Measurements from ENCODE around the gene SOWAHA.

Gene SOWAHA

GRCh38 chr5:132814503-132815294, 1.6 kb downstream of the SOWAHA start:
- no peak for TF ChIP-seq CTCF (IDR thresholded peaks at IDR 0.05; ENCODE audit: control insufficient read depth, insufficient read depth, low read depth, low read length, missing control alignments)
- no peak overlapping the region for H3K4me3 ChIP-seq (ENCODE audit: control insufficient read depth, low read depth, low read length)
- DNase-seq (ENCODE audit: low read depth): no peak

- H3K4me3 ChIP-seq (ENCODE audit: control insufficient read depth, low read depth, low read length): no peak overlapping the region
- TF ChIP-seq CTCF (IDR thresholded peaks at IDR 0.05; ENCODE audit: control insufficient read depth, insufficient read depth, low read depth, low read length, missing control alignments): no peak
- no peak for DNase-seq (ENCODE audit: low read depth)
Observed at GRCh38 chr5:132815454-132815853, 2.4 kb downstream of the SOWAHA start.

DNA sequence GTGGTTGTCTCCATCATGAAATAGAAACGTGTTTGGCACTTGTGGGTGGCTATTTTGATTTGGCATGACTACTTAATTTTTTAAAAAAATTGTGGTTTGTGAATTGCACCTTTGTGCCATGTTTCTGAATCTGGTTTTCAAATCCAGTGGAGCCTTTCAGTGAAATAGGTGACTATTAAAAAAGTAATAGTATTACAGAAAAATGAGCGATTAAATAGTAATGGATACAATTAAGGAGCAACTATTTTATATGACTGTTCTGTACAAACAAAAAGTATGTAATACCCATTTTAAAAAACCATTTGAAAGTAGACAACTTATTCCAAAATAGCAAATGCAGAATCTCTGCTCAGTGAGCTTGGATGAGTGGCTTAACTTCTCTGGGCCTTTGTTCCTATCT, 3.0 kb downstream of the SOWAHA start:
- H3K4me3 ChIP-seq (ENCODE audit: control insufficient read depth, low read depth, low read length): no peak overlapping the region
- DNase-seq (ENCODE audit: low read depth): no peak
- TF ChIP-seq CTCF (IDR thresholded peaks at IDR 0.05; ENCODE audit: control insufficient read depth, insufficient read depth, low read depth, low read length, missing control alignments): no peak

DNA sequence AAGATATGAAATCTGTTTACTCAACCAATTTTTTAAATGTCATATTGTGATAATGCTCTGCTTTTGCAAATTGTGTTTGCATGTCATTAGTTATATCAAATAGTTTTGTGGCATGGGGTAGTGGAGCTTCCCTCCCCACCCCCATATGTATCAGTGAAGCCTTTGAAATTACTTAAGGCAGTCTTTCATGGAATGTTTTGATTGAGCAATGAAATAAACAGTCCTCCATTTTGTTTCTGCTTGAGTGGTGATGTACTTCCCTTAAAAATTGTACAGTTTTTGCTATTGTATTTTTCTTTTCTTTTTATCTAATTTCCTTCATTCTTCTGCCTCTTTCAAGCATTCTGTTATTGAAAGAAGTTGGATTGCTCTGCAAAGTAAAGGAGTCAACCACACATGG, 3.5 kb downstream of the SOWAHA start:
- H3K4me3 ChIP-seq (ENCODE audit: control insufficient read depth, low read depth, low read length): no peak overlapping the region
- DNase-seq (ENCODE audit: low read depth): no peak
- no peak for TF ChIP-seq CTCF (IDR thresholded peaks at IDR 0.05; ENCODE audit: control insufficient read depth, insufficient read depth, low read depth, low read length, missing control alignments)

DNA sequence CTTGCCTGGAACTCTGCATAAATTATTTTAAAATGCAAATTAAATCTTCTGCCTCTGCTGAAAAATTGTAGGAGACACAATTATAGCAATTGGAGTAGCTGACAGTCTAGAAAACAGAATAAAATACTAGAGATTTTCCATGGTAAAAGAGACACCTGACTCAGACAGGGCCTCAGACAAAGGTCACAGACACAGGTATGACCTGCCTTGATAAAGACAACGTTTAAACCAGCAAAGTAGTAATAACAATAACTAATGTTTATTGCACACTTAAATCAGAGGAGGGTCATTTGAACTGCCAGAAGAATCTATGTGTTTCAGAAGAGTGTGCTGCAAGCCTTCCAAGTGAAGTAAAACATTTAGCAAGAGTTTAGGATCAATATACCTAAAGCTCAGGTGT, 3.9 kb downstream of the SOWAHA start:
- no peak overlapping the region for H3K4me3 ChIP-seq (ENCODE audit: control insufficient read depth, low read depth, low read length)
- no peak for DNase-seq (ENCODE audit: low read depth)
- no peak for TF ChIP-seq CTCF (IDR thresholded peaks at IDR 0.05; ENCODE audit: control insufficient read depth, insufficient read depth, low read depth, low read length, missing control alignments)

GRCh38 chr5:132819468-132819867, 6.4 kb downstream of the SOWAHA start:
- no peak for TF ChIP-seq CTCF (IDR thresholded peaks at IDR 0.05; ENCODE audit: control insufficient read depth, insufficient read depth, low read depth, low read length, missing control alignments)
- no peak for DNase-seq (ENCODE audit: low read depth)
- H3K4me3 ChIP-seq (ENCODE audit: control insufficient read depth, low read depth, low read length): no peak overlapping the region

Data from AG09309 (cell line).